Liver (tissue), 9 donors: ENCODE data around the gene TOMM70. TPM values are rescaled to one million over a fixed set of nuclear protein-coding genes. Genes with fewer than 3 reads are reported as not detected.

Experiments used
- DNase-seq: peaks from one replicate; pipeline ENCODE4 v3.0.0-alpha.2; 2017; ENCODE audit warnings: low spot score
- H3K27ac ChIP-seq, 2 donors: one replicate each; pipeline ENCODE4 v1.7.0; 2013; ENCODE audit warnings: inconsistent platforms in 2 of 2, low read length in 2 of 2, control low read depth in 1 of 2, low read depth in 1 of 2, mild to moderate bottlenecking in 1 of 2
- H3K27me3 ChIP-seq, 4 donors: one replicate each; pipeline versions ENCODE4 v1.6.1 to v1.7.0; 2013; ENCODE audit warnings: low read length in 3 of 4, inconsistent platforms in 1 of 4, mild to moderate bottlenecking in 1 of 4, moderate library complexity in 1 of 4; ENCODE audit not compliant: control insufficient read depth in 4 of 4, insufficient read depth in 4 of 4
- H3K36me3 ChIP-seq, 4 donors: one replicate each; pipeline versions ENCODE4 v1.6.1 to v1.7.0; 2013; ENCODE audit warnings: low read length in 3 of 4, mild to moderate bottlenecking in 3 of 4, low read depth in 1 of 4, moderate library complexity in 1 of 4; ENCODE audit not compliant: control insufficient read depth in 4 of 4, insufficient read depth in 3 of 4
- H3K4me1 ChIP-seq, 4 donors: one replicate each; pipeline versions ENCODE4 v1.6.1 to v1.7.0; 2013; ENCODE audit warnings: low read length in 3 of 4, mild to moderate bottlenecking in 3 of 4, moderate library complexity in 1 of 4; ENCODE audit not compliant: control insufficient read depth in 4 of 4, insufficient read depth in 4 of 4
- H3K4me3 ChIP-seq, 3 donors: one replicate each; pipeline versions ENCODE4 v1.6.1 to v1.7.0; 2013; ENCODE audit warnings: low read length in 3 of 3, control low read depth in 1 of 3, low read depth in 1 of 3, mild to moderate bottlenecking in 1 of 3
- H3K9ac ChIP-seq, 2 donors: one replicate each; pipeline ENCODE4 v1.7.0; 2013; ENCODE audit warnings: low read length in 2 of 2, mild to moderate bottlenecking in 2 of 2, moderate library complexity in 2 of 2, control low read depth in 1 of 2, low read depth in 1 of 2
- H3K9me3 ChIP-seq, 4 donors: one replicate each; pipeline versions ENCODE4 v1.6.1 to v1.7.0; 2013; ENCODE audit warnings: low read length in 3 of 4; ENCODE audit not compliant: control insufficient read depth in 4 of 4
- CTCF ChIP-seq: fragments of 150-350 bp; IDR thresholded peaks from 2 replicates; pipeline ENCODE4 v1.5.1; 2017; ENCODE audit warnings: improper control_type of control experiment, low read depth, low read length; ENCODE audit not compliant: missing input control
- FOXA1 ChIP-seq: IDR thresholded peaks from 2 replicates; pipeline ENCODE4 v1.6.1; 2016; ENCODE audit warnings: antibody characterized with exemption
- FOXA2 ChIP-seq: IDR thresholded peaks from 2 replicates; pipeline ENCODE4 v1.6.1; 2016; ENCODE audit warnings: antibody characterized with exemption
- GABPA ChIP-seq, 2 donors: IDR thresholded peaks in 1 of 2; conservative IDR thresholded peaks in 1 of 2; 2 replicates each; pipeline ENCODE4 v1.6.1; 2016; ENCODE audit warnings: antibody characterized with exemption in 2 of 2, mild to moderate bottlenecking in 1 of 2, moderate library complexity in 1 of 2
- HNF4A ChIP-seq, 2 donors: conservative IDR thresholded peaks; 2 replicates each; pipeline ENCODE4 v1.6.1; 2016; ENCODE audit warnings: antibody characterized with exemption in 2 of 2, mild to moderate bottlenecking in 2 of 2
- HNF4G ChIP-seq: IDR thresholded peaks from 2 replicates; pipeline ENCODE4 v1.6.1; 2016; ENCODE audit warnings: antibody characterized with exemption
- JUND ChIP-seq, 2 donors: IDR thresholded peaks; 2 replicates each; pipeline ENCODE4 v1.6.1; 2016; ENCODE audit warnings: antibody characterized with exemption in 2 of 2
- MAX ChIP-seq: IDR thresholded peaks from 2 replicates; pipeline ENCODE4 v1.6.1; 2016; ENCODE audit warnings: antibody characterized with exemption
- NR2F2 ChIP-seq: IDR thresholded peaks from 2 replicates; pipeline ENCODE4 v1.6.1; 2016; ENCODE audit warnings: antibody characterized with exemption
- RAD21 ChIP-seq, 2 donors: IDR thresholded peaks; 2 replicates each; pipeline ENCODE4 v1.6.1; 2016; ENCODE audit warnings: antibody characterized with exemption in 2 of 2, mild to moderate bottlenecking in 2 of 2
- RXRA ChIP-seq, 2 donors: IDR thresholded peaks; 2 replicates each; pipeline ENCODE4 v1.6.1; 2017 to 2018; ENCODE audit warnings: antibody characterized with exemption in 2 of 2, mild to moderate bottlenecking in 1 of 2
- TAF1 ChIP-seq: conservative IDR thresholded peaks from 2 replicates; pipeline ENCODE4 v1.6.1; 2016; ENCODE audit warnings: antibody characterized with exemption, mild to moderate bottlenecking
- WGBS: extraction: QIAGEN DNeasy Blood & Tissue Kit; methylation state at CpG from one replicate; pipeline ENCODE4 v1.1.7; 2013; 5-methylcytosine and 5-hydroxymethylcytosine counted together
- polyA plus RNA-seq, 2 donors: library from polyadenylated mRNA; stranded (reverse) in 1 of 2; unstranded in 1 of 2; fragments of 200-250 nt in 1 of 2; fragments of >200 nt in 1 of 2; fragmentation: Nextera tagmentation in 1 of 2; extraction: Ambion mirVana in 1 of 2; gene quantifications; one replicate each; pipeline versions ENCODE4 v1.2.1 to v1.2.3, GENCODE V29; 2013 to 2015
- total RNA-seq, 2 donors: library from RNA; depleted of rRNA; stranded (reverse); fragments of >200 nt; gene quantifications; one replicate each; pipeline ENCODE4 v1.2.3, GENCODE V29; 2014
- TF ChIP-seq, protein P1 (sequence below): IDR thresholded peaks from 2 replicates; pipeline ENCODE4 v1.6.1; 2016; ENCODE audit warnings: antibody characterized with exemption, mild to moderate bottlenecking
- TF ChIP-seq, protein P2 (sequence below): IDR thresholded peaks from 2 replicates; pipeline ENCODE4 v1.6.1; 2016; ENCODE audit warnings: antibody characterized with exemption
- TF ChIP-seq, protein P3 (sequence below): IDR thresholded peaks from 2 replicates; pipeline ENCODE4 v1.6.1; 2016; ENCODE audit warnings: antibody characterized with exemption
- donor health status: healthy.
- donor health status: healthy.
- donor health status: healthy.
- donor health status: healthy.
- donor health status: healthy.

TOMM70 gene
- total and polyA plus RNA-seq, 4 donors, result 16.7 to 55.8 (median 32.6) TPM

DNA sequence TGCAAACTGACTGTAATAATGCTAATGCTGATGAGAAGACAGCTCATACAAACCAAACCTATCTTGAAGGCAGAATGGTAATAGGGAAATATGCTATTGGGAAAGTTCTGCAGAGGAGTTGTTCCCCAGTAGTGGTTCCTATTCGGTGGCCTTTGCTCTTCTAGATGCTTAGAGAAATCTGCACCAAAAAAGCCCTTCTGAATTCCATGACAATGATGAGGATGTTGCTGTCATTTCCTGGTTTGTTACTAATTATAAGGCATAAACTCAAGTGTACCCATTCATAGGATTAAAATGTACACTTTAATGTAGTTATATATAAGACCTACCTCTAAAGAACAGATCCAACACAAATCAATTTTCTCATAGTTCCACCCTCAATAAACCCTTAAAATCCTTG, 30.1 kb downstream of the TOMM70 start:
- no peaks in the 10 kb centered on the region for H3K9me3 ChIP-seq
- H3K36me3 ChIP-seq, result peaks cover 10 to 31% (median 22%) of the 10 kb centered on the region in 4 donors
- WGBS, result 100% methylated on average over 1 of the region's 1 CpG
- H3K27ac ChIP-seq, result no peak overlapping the region
- no peak for DNase-seq
- no peak overlapping the region for H3K9ac ChIP-seq
- no peak overlapping the region for H3K4me3 ChIP-seq
- H3K27me3 ChIP-seq, result no peaks in the 10 kb centered on the region
- H3K4me1 ChIP-seq, result peaks cover 2 to 20% (median 10%) of the 10 kb centered on the region in 4 donors
- TF ChIP-seq CTCF, result no peak
- TF ChIP-seq FOXA1, result no peak
- no peak for TF ChIP-seq RAD21 (IDR thresholded peaks at IDR 0.05)
- TF ChIP-seq RXRA (IDR thresholded peaks at IDR 0.05), result no peak
- TF ChIP-seq, protein P1, sequence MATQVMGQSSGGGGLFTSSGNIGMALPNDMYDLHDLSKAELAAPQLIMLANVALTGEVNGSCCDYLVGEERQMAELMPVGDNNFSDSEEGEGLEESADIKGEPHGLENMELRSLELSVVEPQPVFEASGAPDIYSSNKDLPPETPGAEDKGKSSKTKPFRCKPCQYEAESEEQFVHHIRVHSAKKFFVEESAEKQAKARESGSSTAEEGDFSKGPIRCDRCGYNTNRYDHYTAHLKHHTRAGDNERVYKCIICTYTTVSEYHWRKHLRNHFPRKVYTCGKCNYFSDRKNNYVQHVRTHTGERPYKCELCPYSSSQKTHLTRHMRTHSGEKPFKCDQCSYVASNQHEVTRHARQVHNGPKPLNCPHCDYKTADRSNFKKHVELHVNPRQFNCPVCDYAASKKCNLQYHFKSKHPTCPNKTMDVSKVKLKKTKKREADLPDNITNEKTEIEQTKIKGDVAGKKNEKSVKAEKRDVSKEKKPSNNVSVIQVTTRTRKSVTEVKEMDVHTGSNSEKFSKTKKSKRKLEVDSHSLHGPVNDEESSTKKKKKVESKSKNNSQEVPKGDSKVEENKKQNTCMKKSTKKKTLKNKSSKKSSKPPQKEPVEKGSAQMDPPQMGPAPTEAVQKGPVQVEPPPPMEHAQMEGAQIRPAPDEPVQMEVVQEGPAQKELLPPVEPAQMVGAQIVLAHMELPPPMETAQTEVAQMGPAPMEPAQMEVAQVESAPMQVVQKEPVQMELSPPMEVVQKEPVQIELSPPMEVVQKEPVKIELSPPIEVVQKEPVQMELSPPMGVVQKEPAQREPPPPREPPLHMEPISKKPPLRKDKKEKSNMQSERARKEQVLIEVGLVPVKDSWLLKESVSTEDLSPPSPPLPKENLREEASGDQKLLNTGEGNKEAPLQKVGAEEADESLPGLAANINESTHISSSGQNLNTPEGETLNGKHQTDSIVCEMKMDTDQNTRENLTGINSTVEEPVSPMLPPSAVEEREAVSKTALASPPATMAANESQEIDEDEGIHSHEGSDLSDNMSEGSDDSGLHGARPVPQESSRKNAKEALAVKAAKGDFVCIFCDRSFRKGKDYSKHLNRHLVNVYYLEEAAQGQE, result no peak
- TF ChIP-seq, protein P2, sequence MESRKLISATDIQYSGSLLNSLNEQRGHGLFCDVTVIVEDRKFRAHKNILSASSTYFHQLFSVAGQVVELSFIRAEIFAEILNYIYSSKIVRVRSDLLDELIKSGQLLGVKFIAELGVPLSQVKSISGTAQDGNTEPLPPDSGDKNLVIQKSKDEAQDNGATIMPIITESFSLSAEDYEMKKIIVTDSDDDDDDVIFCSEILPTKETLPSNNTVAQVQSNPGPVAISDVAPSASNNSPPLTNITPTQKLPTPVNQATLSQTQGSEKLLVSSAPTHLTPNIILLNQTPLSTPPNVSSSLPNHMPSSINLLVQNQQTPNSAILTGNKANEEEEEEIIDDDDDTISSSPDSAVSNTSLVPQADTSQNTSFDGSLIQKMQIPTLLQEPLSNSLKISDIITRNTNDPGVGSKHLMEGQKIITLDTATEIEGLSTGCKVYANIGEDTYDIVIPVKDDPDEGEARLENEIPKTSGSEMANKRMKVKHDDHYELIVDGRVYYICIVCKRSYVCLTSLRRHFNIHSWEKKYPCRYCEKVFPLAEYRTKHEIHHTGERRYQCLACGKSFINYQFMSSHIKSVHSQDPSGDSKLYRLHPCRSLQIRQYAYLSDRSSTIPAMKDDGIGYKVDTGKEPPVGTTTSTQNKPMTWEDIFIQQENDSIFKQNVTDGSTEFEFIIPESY, result no peak
- no peak for TF ChIP-seq FOXA2
- TF ChIP-seq JUND (IDR thresholded peaks at IDR 0.05), result no peak
- no peak for TF ChIP-seq TAF1
- TF ChIP-seq HNF4A (conservative IDR thresholded peaks at IDR 0.05), result no peak
- no peak for TF ChIP-seq GABPA (IDR thresholded peaks at IDR 0.05 in 1 of 2, conservative IDR thresholded peaks at IDR 0.05 in 1 of 2)
- TF ChIP-seq MAX, result no peak
- TF ChIP-seq, protein P3, sequence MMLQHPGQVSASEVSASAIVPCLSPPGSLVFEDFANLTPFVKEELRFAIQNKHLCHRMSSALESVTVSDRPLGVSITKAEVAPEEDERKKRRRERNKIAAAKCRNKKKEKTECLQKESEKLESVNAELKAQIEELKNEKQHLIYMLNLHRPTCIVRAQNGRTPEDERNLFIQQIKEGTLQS, result no peak
- TF ChIP-seq HNF4G, result no peak
- TF ChIP-seq NR2F2, result no peak

DNA sequence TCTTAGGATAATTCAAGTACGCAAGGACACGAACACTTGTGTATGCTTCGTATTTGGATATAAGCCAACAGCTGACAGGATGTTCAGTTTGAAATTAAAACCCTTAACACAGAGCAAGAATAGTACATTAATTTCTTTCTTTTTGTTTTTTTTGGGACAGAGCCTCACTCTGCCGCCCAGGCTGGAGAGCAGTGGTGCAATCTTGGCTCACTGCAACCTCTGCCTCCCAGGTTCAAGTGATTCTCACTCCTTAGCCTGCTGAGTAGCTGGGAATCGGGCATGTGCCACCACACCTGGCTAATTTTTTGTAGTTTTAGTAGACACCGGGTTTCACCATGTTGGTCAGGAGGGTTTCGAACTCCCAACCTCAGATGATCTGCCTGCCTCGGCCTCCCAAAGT, 32.4 kb downstream of the TOMM70 start:
- WGBS, result 69% methylated on average over 8 of the region's 8 CpGs
- H3K27ac ChIP-seq, result no peak overlapping the region
- H3K36me3 ChIP-seq, result peaks cover 10 to 39% (median 31%) of the 10 kb centered on the region in 4 donors
- no peaks in the 10 kb centered on the region for H3K27me3 ChIP-seq
- no peak overlapping the region for H3K4me3 ChIP-seq
- DNase-seq, result no peak
- H3K9ac ChIP-seq, result no peak overlapping the region
- H3K9me3 ChIP-seq, result no peaks in the 10 kb centered on the region
- H3K4me1 ChIP-seq, result peaks cover 0 to 13% (median 2%) of the 10 kb centered on the region in 4 donors
- TF ChIP-seq RAD21 (IDR thresholded peaks at IDR 0.05), result no peak
- no peak for TF ChIP-seq FOXA1
- TF ChIP-seq CTCF, result no peak
- TF ChIP-seq, protein P1, result no peak
- TF ChIP-seq, protein P2, result no peak
- no peak for TF ChIP-seq MAX
- TF ChIP-seq HNF4G, result no peak
